ENCODE data around the gene CHN2.

- TF ChIP-seq EZH2phosphoT487 (IDR thresholded peaks at IDR 0.05; ENCODE audit: borderline replicate concordance, low read length) (no peak), CTCF (conservative IDR thresholded peaks at IDR 0.05; ENCODE audit: low read depth, low read length) (no peak)
These were observed 288.9 kb downstream of the CHN2 start for GRCh38 chr7:29483219-29484104.
